Stimulated activated naive CD4-positive, alpha-beta T cell treated with Interleukin-2 at 50 U/mL for 16 hours (primary cell): ENCODE measurements around the gene TNFRSF18.
"Not testable (repeated sequence)": the region's sequence is repeated elsewhere in the genome, so short reads cannot be mapped to it uniquely, and the experiment has no call there.

Source experiments
- DNase-seq: peaks from one replicate; lab custom pipeline; 2025; lab: John Stamatoyannopoulos, UW

Gene TNFRSF18

DNA sequence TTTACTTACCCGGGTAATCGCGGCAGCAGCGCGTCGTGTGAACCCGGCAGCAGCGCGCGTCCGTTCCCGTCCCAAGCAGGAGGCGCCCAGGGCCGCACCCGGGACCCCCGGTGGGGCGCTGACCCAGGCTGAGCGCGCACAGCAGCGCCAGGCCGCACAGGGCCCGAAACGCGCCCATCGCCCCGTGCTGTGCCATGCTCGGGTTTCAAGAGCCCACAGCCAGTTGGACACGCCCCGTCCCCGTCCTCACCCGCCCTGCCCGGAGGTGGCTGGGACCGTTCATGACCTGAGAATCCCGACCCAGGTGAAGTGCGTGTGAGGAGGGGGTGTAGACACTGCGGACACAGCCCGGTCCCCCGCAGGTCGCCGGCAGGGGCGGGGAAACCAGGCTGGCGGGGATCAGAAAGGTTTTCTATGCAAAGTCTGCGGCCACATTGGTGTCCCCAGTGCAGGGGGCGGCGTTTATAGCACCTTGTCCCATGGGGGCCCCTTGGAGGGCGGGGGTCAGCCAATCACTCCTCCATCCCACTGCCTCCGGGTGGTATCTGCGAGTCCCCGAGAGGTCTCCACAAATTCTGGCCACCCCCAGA, at the start of gene TNFRSF18:
Gene TNFRSF18 (minus strand): TSS at position 217 of the 590 bp plus-strand sequence. CDS start 21 bp downstream, at position 196.
- peak; percentile 62 for DNase-seq

DNA sequence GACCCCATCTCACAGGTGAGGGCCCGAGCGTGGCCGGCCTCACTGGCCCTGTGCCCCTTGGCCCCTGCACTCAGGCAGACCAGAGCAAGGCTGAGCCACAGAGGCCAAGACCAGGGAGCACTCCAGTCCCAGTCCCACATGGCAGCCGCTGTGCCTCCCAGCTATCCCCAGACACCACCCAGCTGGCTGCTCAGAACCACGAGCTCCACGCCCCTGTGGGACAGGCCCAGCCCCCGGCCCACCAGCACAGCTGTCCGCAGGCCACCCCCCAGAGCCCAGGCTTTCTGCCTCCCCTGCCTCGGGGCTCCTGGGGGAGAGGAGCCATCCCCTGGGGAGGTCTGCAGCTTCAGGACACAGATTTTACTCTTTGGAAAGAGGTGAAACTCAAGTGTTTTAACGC, 49.2 kb upstream of the TNFRSF18 start:
- no peak for DNase-seq

DNA sequence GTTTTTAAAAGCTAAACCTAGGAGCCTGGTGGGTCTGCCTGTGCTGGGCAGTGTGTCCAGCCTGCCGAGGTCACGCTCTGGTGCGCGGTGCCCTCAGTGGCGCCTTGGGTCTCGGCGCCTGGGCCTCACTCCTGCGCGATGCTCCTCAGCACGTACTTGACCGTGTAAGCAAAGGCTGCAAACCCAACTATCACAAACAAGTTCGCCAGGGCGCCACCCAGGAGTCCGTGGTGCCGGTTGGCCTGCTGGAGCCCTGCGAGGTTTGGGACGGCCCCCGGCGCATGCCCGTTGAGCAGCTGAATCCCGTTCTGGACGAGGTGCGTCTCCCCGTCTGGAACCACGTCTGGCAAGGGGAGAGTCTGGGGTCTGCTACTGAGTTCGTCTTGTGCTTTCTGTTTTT, 48.7 kb upstream of the TNFRSF18 start:
- no peak for DNase-seq

GRCh38 chr1:1254667-1254998, 48.2 kb upstream of the TNFRSF18 start:
- no peak for DNase-seq

DNA sequence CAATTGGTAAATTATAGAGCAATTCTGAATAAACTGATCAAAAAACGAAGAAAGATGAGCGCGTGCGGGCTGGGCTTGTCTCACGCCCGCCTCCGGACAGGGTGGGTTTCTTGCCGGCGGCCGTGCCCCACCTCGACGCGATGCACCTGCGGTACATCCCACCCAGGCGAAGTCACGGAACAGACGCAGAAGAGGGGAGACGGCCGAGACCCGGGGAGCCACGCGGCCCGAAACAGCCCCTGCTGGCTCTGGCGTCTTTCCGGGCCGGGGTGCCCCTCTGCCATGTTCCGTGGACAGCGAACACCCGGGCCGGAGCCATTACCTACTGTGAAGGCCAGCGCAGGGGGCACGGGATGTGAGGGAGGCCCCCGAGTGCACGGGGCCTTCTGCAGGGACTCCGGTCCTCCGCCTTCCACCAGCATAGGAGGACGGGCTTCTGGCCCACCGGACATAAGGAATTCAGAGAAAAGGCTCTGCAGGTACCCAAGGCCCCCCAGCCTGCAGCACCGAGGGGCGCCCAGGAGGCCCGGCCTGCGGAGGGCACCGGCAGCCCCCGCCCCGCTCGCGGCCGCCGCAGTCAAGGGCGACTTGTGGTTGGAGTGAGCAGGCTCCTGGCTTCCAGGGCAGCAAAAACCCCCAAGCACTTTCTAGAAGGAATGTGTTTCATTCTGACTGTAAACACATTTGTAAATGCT, 47.7 kb upstream of the TNFRSF18 start:
- DNase-seq = no peak

- DNase-seq = no peak
Observed at GRCh38 chr1:1253314-1253713, 46.9 kb upstream of the TNFRSF18 start.

DNA sequence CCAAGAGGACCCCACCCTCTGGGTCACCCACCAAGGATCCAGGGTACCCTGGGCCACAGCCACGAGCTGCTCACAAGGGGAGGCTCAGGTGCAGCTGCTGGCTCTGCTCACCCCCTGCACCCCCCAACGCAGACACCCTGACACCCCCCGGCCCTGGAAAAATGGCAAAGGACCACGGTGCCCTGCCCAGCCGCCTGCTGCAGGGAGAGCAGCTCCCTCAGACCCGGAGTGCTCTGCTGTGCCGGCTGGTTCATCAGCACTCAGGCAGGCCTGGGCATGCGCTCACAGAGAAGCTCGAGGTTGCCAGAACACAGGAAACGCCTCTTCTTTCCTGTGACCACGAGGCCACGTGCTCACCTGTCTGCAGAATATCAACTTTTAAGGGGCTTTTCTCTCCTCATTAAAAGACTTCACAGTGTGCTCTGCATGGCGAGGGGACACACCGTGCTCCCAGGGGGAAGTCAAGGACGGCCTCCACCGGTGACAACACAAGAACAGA, 44.4 kb upstream of the TNFRSF18 start:
- peak; percentile 56 for DNase-seq

GRCh38 chr1:1248009-1248913, 41.9 kb upstream of the TNFRSF18 start:
- not testable (repeated sequence) for DNase-seq

DNA sequence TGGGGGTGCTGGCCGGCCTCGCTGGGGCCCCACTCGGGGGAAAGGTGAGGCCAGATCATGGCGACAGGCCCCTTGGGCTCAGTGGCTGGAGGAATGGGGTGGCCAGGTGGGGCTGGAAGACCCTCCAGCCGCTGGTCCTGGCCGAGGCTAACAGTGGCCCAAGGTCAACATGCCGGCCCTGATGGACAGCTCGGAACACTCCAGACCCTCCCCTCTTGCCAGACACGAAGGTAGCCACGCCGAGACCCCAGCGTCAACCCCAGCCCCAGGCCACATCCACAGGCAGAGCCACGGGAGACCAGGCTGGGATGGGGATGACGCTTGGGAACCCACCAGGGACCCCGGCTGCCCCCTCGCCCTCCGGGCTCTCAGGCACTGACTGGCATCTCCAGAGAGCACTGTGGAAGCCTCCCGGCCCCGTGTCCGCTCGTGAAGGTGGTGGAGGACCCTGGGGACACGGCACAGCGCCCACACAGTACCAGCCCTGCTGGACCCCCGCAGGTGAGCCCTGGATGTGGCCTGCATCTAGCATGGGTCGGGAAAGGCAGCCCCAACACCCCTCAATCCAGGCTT, 41.0 kb upstream of the TNFRSF18 start:
- DNase-seq = no peak

- no peak for DNase-seq
Observed at GRCh38 chr1:1246577-1247340, 40.4 kb upstream of the TNFRSF18 start, which contains the start of gene C1QTNF12. Gene C1QTNF12 (minus strand): TSS chr1:1246722. CDS start chr1:1246690, 32 bp downstream.

DNA sequence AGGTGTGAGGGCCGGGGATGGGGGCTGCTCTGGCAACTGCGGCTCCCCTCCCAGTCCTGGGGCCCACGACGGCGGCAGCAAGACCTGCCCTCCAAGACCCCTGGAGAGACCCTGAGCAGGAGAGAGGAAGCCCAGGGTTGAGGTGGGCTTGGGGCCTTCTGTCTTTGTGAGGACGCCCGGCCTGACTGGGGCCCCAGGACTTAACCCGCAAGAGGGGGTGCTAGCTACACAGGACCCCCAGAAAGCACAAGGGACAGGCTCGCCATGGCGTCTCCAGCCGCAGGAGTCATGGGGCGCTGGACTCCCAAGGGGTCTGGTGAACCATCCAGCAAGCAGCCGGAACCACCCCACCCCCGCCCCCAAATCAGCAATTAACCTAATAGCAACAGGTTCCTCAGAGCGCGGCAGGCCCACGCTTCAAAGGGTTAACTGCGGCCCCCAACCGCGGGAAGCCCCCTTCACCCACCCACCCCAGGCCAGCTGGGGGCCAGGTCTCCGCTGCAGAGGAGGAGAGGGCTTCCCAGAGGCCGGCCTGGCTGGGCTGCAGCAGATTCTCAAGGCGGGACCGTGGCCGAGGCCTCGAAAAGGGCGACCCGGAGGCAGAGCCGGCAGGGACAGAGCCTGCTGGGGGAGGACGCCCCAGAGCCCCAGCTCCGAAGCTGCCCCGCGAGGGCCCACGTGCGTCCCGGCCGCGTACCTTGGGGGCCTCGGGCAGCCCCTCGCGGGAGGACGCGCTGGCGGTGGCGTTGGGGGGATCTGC, 39.6 kb upstream of the TNFRSF18 start:
- no peak for DNase-seq

GRCh38 chr1:1245178-1245816, 38.9 kb upstream of the TNFRSF18 start:
- DNase-seq = no peak

DNA sequence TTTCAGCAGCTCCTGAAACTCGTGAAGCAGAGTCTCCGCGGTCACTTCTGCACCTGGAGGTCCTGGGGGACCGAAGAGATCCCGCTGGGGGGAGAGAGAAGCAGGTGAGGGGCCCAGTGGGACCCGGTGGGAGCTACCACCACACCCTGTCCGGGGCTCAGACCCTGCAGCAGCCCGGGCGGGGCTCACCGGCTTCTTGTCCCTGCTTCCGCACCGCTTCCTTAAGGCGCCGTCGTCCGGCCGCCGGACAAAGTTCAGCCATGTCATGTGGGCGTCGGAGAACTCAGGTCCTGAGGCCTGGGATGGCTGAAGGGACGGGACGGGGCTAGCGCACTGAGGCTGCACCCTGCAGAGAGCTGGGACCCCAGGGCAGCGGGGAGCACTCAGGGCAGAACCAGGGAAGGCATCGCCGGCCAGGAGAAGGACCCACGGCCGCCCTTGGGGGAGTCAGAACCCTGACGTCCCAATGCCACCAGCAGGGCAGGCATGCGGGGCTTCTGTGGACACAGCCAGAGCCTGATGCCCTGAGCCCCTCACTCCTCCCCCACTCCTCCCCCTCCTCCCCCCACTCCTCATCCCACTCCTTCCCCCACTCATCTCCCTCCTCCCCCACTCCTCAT, 37.9 kb upstream of the TNFRSF18 start:
- no peak for DNase-seq

GRCh38 chr1:1243807-1244191, 37.4 kb upstream of the TNFRSF18 start:
- DNase-seq = no peak

DNA sequence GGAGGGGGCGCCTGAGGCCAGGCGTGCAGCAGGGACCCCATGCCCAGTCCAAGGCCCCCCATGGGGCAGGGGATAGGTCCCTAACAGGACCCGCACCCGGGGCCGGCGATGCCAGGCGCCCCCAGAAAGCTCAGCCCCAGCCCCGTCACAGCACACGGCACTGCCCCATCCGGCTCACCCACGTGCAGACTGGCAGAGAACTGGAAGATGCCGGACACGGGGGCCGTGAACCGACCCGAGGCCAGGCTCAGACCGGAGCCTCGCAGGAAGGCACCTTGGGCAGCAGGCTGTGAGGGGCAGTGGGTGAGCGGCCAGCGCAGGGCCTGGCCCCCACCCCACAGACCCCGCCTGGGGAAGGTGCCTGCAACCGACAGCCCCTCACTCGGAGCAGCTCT, 36.9 kb upstream of the TNFRSF18 start:
- no peak for DNase-seq

DNA sequence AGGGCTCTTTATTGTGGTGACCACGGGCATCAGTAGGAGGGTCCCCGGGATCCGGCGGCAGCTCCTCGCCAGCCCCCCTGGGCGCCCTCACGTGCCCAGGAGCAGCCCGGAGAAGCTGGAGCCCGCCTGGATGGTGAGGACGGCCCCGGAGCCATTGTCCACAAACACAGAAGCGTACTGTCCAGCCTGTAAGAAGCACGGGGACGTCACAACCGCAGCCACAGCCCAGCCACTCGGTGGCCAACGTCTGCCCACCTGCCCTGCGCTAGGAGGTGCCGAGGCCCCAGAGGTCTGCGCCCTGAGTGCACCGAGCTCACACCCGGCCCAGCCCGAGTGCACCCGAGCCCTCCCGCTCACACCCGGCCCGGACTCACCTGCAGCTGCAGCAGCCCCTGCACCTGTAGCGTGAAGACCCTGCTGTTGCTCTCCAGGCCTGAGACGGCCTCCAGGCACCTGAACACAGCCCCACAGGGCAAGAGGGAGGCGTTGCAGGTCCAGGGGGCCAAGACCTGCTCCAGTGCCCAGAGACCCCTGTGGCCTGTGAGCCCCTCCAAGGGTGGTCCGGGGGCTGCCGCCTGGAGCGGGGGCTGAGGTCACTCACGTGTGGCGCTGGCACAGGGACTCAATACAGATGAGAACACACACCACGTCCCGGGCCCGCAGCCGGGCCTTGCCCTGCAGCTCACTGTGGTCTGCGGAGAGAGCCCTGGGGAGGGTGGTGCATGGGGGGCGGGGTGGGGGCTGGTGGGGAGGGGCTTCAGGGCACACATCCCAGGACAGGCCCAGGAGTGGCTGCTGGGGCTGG, 36.3 kb upstream of the TNFRSF18 start:
- DNase-seq = no peak

GRCh38 chr1:1241588-1242219, 35.3 kb upstream of the TNFRSF18 start:
- DNase-seq = no peak

DNA sequence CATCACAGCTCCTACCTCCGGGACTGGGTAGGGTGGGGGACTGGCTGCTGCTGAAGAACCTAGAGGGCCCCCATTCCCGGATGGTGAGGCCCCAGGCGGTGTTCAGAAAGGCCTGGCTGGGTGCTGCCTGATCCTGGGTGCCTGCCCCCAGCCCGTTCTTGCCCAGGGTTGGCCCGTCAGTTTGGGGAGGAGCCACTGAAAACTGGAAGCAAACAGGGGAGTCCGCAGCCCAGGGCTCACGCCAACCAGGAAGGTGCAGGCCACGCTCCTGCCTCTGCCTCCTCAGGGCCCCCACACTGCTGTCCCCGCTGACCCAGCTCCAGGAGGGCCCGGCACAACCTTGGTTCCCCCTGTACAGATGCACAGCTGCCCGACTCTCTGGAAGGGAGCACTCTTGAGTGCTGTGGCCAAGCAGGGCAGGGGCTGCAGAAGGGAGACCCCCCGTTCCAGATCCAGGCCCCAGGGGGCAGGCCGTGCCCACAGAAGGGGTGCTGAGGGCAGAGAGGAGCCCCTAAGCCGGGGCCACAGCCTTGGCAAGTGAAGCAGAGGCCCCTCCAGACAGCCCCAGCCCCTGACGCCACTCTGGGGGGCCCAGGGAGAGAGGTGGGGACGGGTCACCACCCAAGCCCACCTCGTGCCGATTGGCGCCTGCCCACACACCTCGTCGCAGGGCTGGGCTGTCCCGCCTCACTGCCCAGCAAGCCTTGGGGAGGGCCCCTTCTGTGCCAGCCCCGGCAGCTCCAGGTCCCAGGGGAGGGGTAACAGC, 34.6 kb upstream of the TNFRSF18 start:
- DNase-seq = no peak
